ENCODE results near the gene SANBR. TPM values are rescaled to one million over a fixed set of nuclear protein-coding genes. Genes with fewer than 3 reads are reported as not detected.
A peak's percentile ranks its signal among the peaks of the same experiment; 100 is the strongest.

The SANBR gene
- total and polyA plus RNA-seq, 2 of the 13 experiments (the other 11 are each of a cell fraction or from before 2014, with no cell fraction given): 9.8 to 20.9 TPM

- TF ChIP-seq ZNF496 (CRISPR knock-in tag; IDR thresholded peaks at IDR 0.05; ENCODE audit: insufficient replicate concordance) (no peak), DR1 (CRISPR knock-in tag; IDR thresholded peaks at IDR 0.05) (peak; percentile 48; the same call in 1 of the 2 replicates), ZFP62 (CRISPR knock-in tag; IDR thresholded peaks at IDR 0.05) (no peak), PAXIP1 (CRISPR knock-in tag; conservative IDR thresholded peaks at IDR 0.05) (peak; percentile 56), AGO2 (optimal IDR thresholded peaks at IDR 0.05; ENCODE audit: low read depth, low read length) (peak; percentile 89), CC2D1A (CRISPR knock-in tag; IDR thresholded peaks at IDR 0.05) (0 out of 2 replicates have a peak, but pooled peaks have one; percentile 33), FOXO1 (CRISPR knock-in tag; IDR thresholded peaks at IDR 0.05) (no peak), ZFYVE20 (CRISPR knock-in tag; IDR thresholded peaks at IDR 0.05; ENCODE audit: borderline replicate concordance, low read depth) (peak; percentile 78; the same call in 1 of the 2 replicates), BCL3 (CRISPR knock-in tag; IDR thresholded peaks at IDR 0.05) (peak; percentile 78), ZNF773 (CRISPR knock-in tag; IDR thresholded peaks at IDR 0.05; ENCODE audit: borderline replicate concordance) (peak; percentile 34; the same call in 1 of the 2 replicates), BRCA1 (CRISPR knock-in tag; IDR thresholded peaks at IDR 0.05) (0 out of 2 replicates have a peak, but pooled peaks have one; percentile 32), SRY (CRISPR knock-in tag; IDR thresholded peaks at IDR 0.05) (peak; percentile 90), GPBP1L1 (CRISPR knock-in tag; IDR thresholded peaks at IDR 0.05) (no peak), SAFB2 (CRISPR knock-in tag; IDR thresholded peaks at IDR 0.05; ENCODE audit: borderline replicate concordance, low read depth) (peak; percentile 87), ZFP91 (CRISPR knock-in tag; IDR thresholded peaks at IDR 0.05; ENCODE audit: borderline replicate concordance) (peak; percentile 46; the same call in 1 of the 2 replicates), ZNF558 (CRISPR knock-in tag; IDR thresholded peaks at IDR 0.05; ENCODE audit: borderline replicate concordance) (peak; percentile 44; the same call in 1 of the 2 replicates), ZNF619 (CRISPR knock-in tag; IDR thresholded peaks at IDR 0.05) (peak; percentile 68), ZNF740 (CRISPR knock-in tag; IDR thresholded peaks at IDR 0.05) (peak; percentile 57; the same call in 1 of the 2 replicates)
Measured at GRCh38 chr2:61065714-61066709, at the start of gene SANBR (continued).
